ENCODE results near the gene GMPR.

DNA sequence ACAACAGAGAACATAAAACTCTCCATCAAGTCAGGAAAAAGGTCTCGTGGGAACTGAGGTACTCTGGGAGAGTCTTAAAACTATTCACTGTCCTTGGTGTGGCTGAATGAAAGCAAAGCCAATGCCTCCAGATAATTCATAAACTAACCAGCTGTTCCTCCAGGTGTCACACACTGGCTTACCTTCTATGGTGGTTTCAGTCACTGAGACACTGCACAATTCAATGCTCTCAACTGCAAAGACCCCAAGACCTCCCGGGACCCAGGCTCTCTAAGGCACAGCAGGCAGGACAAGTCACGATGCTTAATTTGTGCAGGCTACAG lies 100.8 kb downstream of the GMPR start:
- TF ChIP-seq POLR2AphosphoS5 (IDR thresholded peaks at IDR 0.05; ENCODE audit: low read depth, low read length) (no peak), POLR2A (IDR thresholded peaks at IDR 0.05; ENCODE audit: low read depth, low read length) (no peak)

Measured in GM12892 (cell line).